Measurements from ENCODE around the gene RPL4.

Gene RPL4

DNA sequence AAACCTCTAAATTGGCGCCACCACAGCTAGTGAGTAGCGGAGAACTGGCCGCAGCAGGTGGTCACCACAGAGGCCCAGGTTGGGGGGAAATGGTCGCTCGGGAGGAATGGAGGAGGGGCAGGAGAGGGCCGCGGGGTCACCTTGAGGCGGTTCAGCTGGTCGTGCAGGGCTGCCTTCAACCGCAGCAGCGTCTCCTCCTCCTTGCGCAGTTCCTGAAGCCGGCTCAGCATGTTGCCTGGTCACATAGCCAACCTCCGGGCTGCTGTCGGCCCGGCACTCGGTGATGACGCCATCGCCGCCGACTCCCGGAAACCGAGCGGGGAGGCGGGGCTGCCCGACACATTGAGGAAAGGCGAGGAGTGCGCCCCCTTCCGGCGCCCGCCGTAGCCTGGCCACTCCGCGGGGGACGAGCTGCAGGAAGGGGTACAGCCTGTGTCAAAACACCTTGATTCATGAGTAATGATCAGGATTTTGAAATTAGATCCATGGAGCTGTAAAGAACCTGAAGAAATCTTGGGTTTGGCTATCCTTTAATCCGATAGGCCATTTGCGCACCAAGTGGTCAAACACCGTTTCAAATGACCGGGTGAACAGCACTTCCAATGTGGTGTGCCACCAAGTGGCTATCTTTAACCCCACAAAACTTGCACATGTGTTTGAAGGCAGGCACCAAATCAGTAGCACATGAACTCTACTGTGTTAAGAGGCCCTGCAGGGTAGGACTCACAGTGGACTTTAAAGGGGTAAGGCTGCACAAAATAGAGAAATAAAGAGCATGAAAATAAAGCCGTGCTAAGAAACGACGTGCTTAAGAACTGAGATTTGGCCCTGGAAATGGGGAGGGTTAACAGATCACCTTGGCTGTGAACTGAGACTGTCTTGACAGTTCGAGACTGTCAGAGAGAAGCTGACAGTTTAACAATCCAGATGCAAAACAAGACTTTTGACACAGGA lies 6.9 kb downstream of the RPL4 start, which contains the start of gene SNAPC5:
SNAPC5 (minus strand) TSS at position 261 of the 954 bp plus-strand sequence; CDS start at position 230, 31 bp downstream.
- peak within 1 kb of the TSS; percentile 91 for H4K8ac ChIP-seq (ENCODE audit: low read length)
- 10% methylated on average over 43 of the region's 43 CpGs for WGBS
- peak within 1 kb of the TSS; percentile 8 for H2BK15ac ChIP-seq (ENCODE audit: low read depth, poor library complexity, severe bottlenecking)
- H2AFZ ChIP-seq (ENCODE audit: low read depth, low read length): peak within 1 kb of the TSS; percentile 87
- H2BK120ac ChIP-seq (ENCODE audit: low read depth, low read length): no peak within 1 kb of the TSS
- H3K4me1 ChIP-seq (ENCODE audit: control insufficient read depth, insufficient read depth, low read depth, low read length): peaks cover 6% of the 10 kb centered on the region
- no peak within 1 kb of the TSS for H2AK5ac ChIP-seq (ENCODE audit: low read length, severe bottlenecking)
- peak within 1 kb of the TSS; percentile 63 to 97 for H3K18ac ChIP-seq (ENCODE audit: low read depth in 1 of 2, low read length in 2 of 2)
- H3K4me2 ChIP-seq (ENCODE audit: low read length, poor library complexity, severe bottlenecking): peak within 1 kb of the TSS; percentile 56
- H2BK12ac ChIP-seq (ENCODE audit: low read length in 2 of 2): no peak within 1 kb of the TSS
- H3K9ac ChIP-seq (ENCODE audit: low read length): peak within 1 kb of the TSS; percentile 99
- peaks cover 10% of the 10 kb centered on the region for H3K79me1 ChIP-seq (replicated peaks; ENCODE audit: low read length, poor library complexity, severe bottlenecking)
- H3K14ac ChIP-seq (ENCODE audit: low read length in 2 of 2): peak within 1 kb of the TSS in 1 of 2 experiments; percentile 99
- H4K91ac ChIP-seq (ENCODE audit: low read length): peak within 1 kb of the TSS; percentile 78
- no peaks in the 10 kb centered on the region for H3K9me3 ChIP-seq (ENCODE audit: control insufficient read depth, low read length)
- peak within 1 kb of the TSS in 1 of 2 experiments; percentile 34 for H3K4ac ChIP-seq (ENCODE audit: low read depth in 1 of 2, low read length in 2 of 2)
- H3K23ac ChIP-seq (ENCODE audit: low read length in 2 of 2): peak within 1 kb of the TSS in 1 of 2 experiments; percentile 23
- H3K36me3 ChIP-seq (ENCODE audit: control insufficient read depth in 1 of 2, insufficient read depth in 2 of 2, low read depth in 1 of 2, low read length in 2 of 2): peaks cover 26 to 79% of the 10 kb centered on the region in 2 experiments
- H3K4me3 ChIP-seq (ENCODE audit: insufficient read depth in 1 of 2, low read depth in 1 of 2, low read length in 2 of 2): peak within 1 kb of the TSS; percentile 78 to 94
- H2BK5ac ChIP-seq (ENCODE audit: low read depth, low read length, poor library complexity, severe bottlenecking): no peak within 1 kb of the TSS
- DNase-seq: peak; percentile 94
- peak within 1 kb of the TSS; percentile 73 for H3K27ac ChIP-seq (ENCODE audit: low read length, poor library complexity, severe bottlenecking)
- H3K27me3 ChIP-seq (ENCODE audit: control insufficient read depth in 1 of 2, insufficient read depth in 1 of 2, low read length in 2 of 2): no peaks in the 10 kb centered on the region

DNA sequence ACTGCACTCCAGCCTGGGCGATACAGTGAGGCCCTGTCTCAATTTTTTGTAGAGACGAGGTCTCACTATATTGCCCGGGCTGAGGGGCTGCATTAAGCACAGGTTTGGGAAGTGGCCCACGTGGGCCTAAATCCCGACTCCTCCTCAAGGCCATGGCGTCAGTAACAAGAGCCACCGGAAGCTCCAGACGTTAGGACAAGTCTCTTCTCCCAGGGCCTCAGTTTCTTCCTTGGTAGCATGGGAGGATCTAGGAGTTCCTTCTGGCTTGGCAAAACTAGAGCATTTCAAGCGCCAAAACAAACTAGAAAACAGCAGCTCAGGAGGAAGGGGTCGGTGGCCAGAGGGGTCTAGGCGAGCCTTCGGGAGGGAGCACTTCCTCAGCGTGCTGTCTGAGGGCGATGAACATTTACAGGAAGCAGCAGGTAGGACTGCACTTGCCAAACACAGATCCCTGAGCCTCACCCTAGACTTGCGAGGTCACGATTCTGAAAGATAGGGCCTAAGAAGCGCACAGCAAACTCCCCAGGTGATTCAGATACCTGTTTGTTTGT lies 7.6 kb downstream of the RPL4 start:
- WGBS: 44% methylated on average over 17 of the region's 17 CpGs

DNA sequence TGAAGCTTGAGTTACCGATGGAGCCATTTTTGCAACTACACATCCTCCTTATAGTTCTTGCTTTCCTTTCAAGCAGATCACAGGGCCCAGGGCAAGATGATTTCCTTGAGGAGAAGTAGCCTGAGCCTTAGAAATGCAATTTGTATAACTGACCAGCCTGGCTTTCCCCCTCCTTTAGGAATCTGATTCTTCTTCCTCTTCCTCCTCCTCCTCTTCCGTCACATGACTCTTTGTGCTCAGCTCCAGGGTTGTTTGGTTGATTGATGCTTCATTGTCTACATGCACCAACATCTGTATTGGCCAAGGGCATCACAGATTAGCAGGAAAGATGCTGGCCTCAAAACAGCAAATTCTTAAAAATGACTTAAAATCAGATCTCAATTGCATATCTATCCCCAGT lies 10.4 kb downstream of the RPL4 start:
- Histone ChIP-seq H3K4ac (ENCODE audit: low read depth in 1 of 2, low read length in 2 of 2) (no peak overlapping the region), H3K23ac (ENCODE audit: low read length in 2 of 2) (no peak overlapping the region), H3K14ac (ENCODE audit: low read length in 2 of 2) (no peak overlapping the region), H3K9me3 (ENCODE audit: control insufficient read depth, low read length) (no peaks in the 10 kb centered on the region), H3K9ac (ENCODE audit: low read length) (no peak overlapping the region), H3K4me1 (ENCODE audit: control insufficient read depth, insufficient read depth, low read depth, low read length) (peaks cover 4% of the 10 kb centered on the region), H2BK5ac (ENCODE audit: low read depth, low read length, poor library complexity, severe bottlenecking) (no peak overlapping the region), H2AK5ac (ENCODE audit: low read length, severe bottlenecking) (no peak overlapping the region), H2BK15ac (ENCODE audit: low read depth, poor library complexity, severe bottlenecking) (no peak overlapping the region), H3K79me1 (replicated peaks; ENCODE audit: low read length, poor library complexity, severe bottlenecking) (peaks cover 18% of the 10 kb centered on the region), H4K8ac (ENCODE audit: low read length) (no peak overlapping the region), H2AFZ (ENCODE audit: low read depth, low read length) (no peak overlapping the region), H4K91ac (ENCODE audit: low read length) (no peak overlapping the region), H3K27ac (ENCODE audit: low read length, poor library complexity, severe bottlenecking) (no peak overlapping the region), H3K18ac (ENCODE audit: low read depth in 1 of 2, low read length in 2 of 2) (no peak overlapping the region), H2BK12ac (ENCODE audit: low read length in 2 of 2) (no peak overlapping the region), H3K4me3 (ENCODE audit: insufficient read depth in 1 of 2, low read depth in 1 of 2, low read length in 2 of 2) (no peak overlapping the region), H3K36me3 (ENCODE audit: control insufficient read depth in 1 of 2, insufficient read depth in 2 of 2, low read depth in 1 of 2, low read length in 2 of 2) (peaks cover 27 to 79% of the 10 kb centered on the region in 2 experiments), H2BK120ac (ENCODE audit: low read depth, low read length) (no peak overlapping the region), H3K27me3 (ENCODE audit: control insufficient read depth in 1 of 2, insufficient read depth in 1 of 2, low read length in 2 of 2) (no peaks in the 10 kb centered on the region), H3K4me2 (ENCODE audit: low read length, poor library complexity, severe bottlenecking) (no peak overlapping the region)
- DNase-seq: no peak
- 93% methylated on average over 2 of the region's 2 CpGs for WGBS

More for the DNA sequence above, 7.6 kb downstream of the RPL4 start:
- Histone ChIP-seq H3K4ac (ENCODE audit: low read depth in 1 of 2, low read length in 2 of 2) (peak overlapping the region in 1 of 2 experiments; percentile 13), H2BK5ac (ENCODE audit: low read depth, low read length, poor library complexity, severe bottlenecking) (no peak overlapping the region), H2AFZ (ENCODE audit: low read depth, low read length) (peak overlapping the region; percentile 87), H3K14ac (ENCODE audit: low read length in 2 of 2) (no peak overlapping the region), H3K27ac (ENCODE audit: low read length, poor library complexity, severe bottlenecking) (peak overlapping the region; percentile 73), H2BK120ac (ENCODE audit: low read depth, low read length) (no peak overlapping the region), H3K4me2 (ENCODE audit: low read length, poor library complexity, severe bottlenecking) (peak overlapping the region; percentile 56), H4K8ac (ENCODE audit: low read length) (peak overlapping the region; percentile 91), H3K9ac (ENCODE audit: low read length) (peak overlapping the region; percentile 99), H3K4me3 (ENCODE audit: insufficient read depth in 1 of 2, low read depth in 1 of 2, low read length in 2 of 2) (peak overlapping the region; percentile 78 to 94), H3K18ac (ENCODE audit: low read depth in 1 of 2, low read length in 2 of 2) (peak overlapping the region; percentile 63 to 97), H3K27me3 (ENCODE audit: control insufficient read depth in 1 of 2, insufficient read depth in 1 of 2, low read length in 2 of 2) (no peaks in the 10 kb centered on the region), H3K36me3 (ENCODE audit: control insufficient read depth in 1 of 2, insufficient read depth in 2 of 2, low read depth in 1 of 2, low read length in 2 of 2) (peaks cover 23 to 79% of the 10 kb centered on the region in 2 experiments), H2BK12ac (ENCODE audit: low read length in 2 of 2) (no peak overlapping the region), H3K4me1 (ENCODE audit: control insufficient read depth, insufficient read depth, low read depth, low read length) (peaks cover 4% of the 10 kb centered on the region), H2AK5ac (ENCODE audit: low read length, severe bottlenecking) (no peak overlapping the region), H3K79me1 (replicated peaks; ENCODE audit: low read length, poor library complexity, severe bottlenecking) (peaks cover 12% of the 10 kb centered on the region), H2BK15ac (ENCODE audit: low read depth, poor library complexity, severe bottlenecking) (no peak overlapping the region), H3K23ac (ENCODE audit: low read length in 2 of 2) (no peak overlapping the region), H4K91ac (ENCODE audit: low read length) (peak overlapping the region; percentile 78), H3K9me3 (ENCODE audit: control insufficient read depth, low read length) (no peaks in the 10 kb centered on the region)
- no peak for DNase-seq

DNA sequence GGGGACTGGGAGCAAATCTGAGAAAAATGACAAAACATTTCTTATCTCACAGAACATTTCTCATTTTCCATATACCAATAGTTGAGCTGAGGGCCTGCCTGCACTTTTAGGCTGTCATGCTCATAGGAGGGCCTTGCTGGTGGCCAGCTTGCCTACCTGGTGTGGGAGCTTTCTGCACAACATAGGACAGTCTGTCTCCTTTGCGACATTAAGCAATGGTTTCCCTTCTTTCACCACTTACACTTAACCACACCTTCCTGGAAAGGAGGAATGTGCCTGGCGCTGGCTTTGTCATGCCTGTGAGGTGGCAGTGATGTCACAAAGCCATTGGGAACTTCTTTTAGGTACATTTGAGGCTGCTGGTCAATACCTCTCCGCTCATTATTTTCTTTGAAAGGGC lies 12.8 kb downstream of the RPL4 start:
- Histone ChIP-seq H3K9me3 (ENCODE audit: control insufficient read depth, low read length) (no peaks in the 10 kb centered on the region), H2AK5ac (ENCODE audit: low read length, severe bottlenecking) (no peak overlapping the region), H4K91ac (ENCODE audit: low read length) (no peak overlapping the region), H3K9ac (ENCODE audit: low read length) (no peak overlapping the region), H2BK120ac (ENCODE audit: low read depth, low read length) (no peak overlapping the region), H3K4me3 (ENCODE audit: insufficient read depth in 1 of 2, low read depth in 1 of 2, low read length in 2 of 2) (no peak overlapping the region), H3K4me1 (ENCODE audit: control insufficient read depth, insufficient read depth, low read depth, low read length) (peaks cover 1% of the 10 kb centered on the region), H3K14ac (ENCODE audit: low read length in 2 of 2) (no peak overlapping the region), H3K23ac (ENCODE audit: low read length in 2 of 2) (no peak overlapping the region), H3K79me1 (replicated peaks; ENCODE audit: low read length, poor library complexity, severe bottlenecking) (peaks cover 14% of the 10 kb centered on the region), H2BK5ac (ENCODE audit: low read depth, low read length, poor library complexity, severe bottlenecking) (no peak overlapping the region), H3K4ac (ENCODE audit: low read depth in 1 of 2, low read length in 2 of 2) (no peak overlapping the region), H4K8ac (ENCODE audit: low read length) (no peak overlapping the region), H2AFZ (ENCODE audit: low read depth, low read length) (no peak overlapping the region), H3K18ac (ENCODE audit: low read depth in 1 of 2, low read length in 2 of 2) (no peak overlapping the region), H3K27ac (ENCODE audit: low read length, poor library complexity, severe bottlenecking) (no peak overlapping the region), H3K4me2 (ENCODE audit: low read length, poor library complexity, severe bottlenecking) (no peak overlapping the region), H3K27me3 (ENCODE audit: control insufficient read depth in 1 of 2, insufficient read depth in 1 of 2, low read length in 2 of 2) (no peaks in the 10 kb centered on the region), H3K36me3 (ENCODE audit: control insufficient read depth in 1 of 2, insufficient read depth in 2 of 2, low read depth in 1 of 2, low read length in 2 of 2) (peaks cover 33 to 86% of the 10 kb centered on the region in 2 experiments), H2BK12ac (ENCODE audit: low read length in 2 of 2) (no peak overlapping the region), H2BK15ac (ENCODE audit: low read depth, poor library complexity, severe bottlenecking) (no peak overlapping the region)
- no peak for DNase-seq
- 100% methylated on average over 1 of the region's 3 CpGs for WGBS
